ENCODE data around the gene BRI3BP. TPM values are rescaled to one million over a fixed set of nuclear protein-coding genes. Genes with fewer than 3 reads are reported as not detected.

The BRI3BP gene
- total and polyA plus RNA-seq, 9 of the 15 experiments (the other 6 are each of a cell fraction or from before 2014, with no cell fraction given), result 12.3 to 25.0 (median 16.6) TPM

GRCh38 chr12:125015680-125016310, 22.4 kb downstream of the BRI3BP start:
- H3K4me3 ChIP-seq, result no peak overlapping the region
- no peaks in the 10 kb centered on the region for H3K9me3 ChIP-seq (replicated peaks; ENCODE audit: control insufficient read depth, insufficient read depth, low read depth, low read length)
- ATAC-seq (no peak), FAIRE-seq (no peak), DNase-seq (ENCODE audit: extremely low read depth in 1 of 4, low spot score in 3 of 4) (no peak)
- H3K27ac ChIP-seq (ENCODE audit: extremely low read depth, low read depth, low read length), result no peak overlapping the region
- H3K79me2 ChIP-seq (ENCODE audit: control insufficient read depth, insufficient read depth, low read length), result no peaks in the 10 kb centered on the region
- H3K27me3 ChIP-seq (ENCODE audit: control insufficient read depth in 2 of 2, insufficient read depth in 2 of 2, low read length in 2 of 2), result no peaks in the 10 kb centered on the region
- H2AFZ ChIP-seq (ENCODE audit: low read depth, low read length), result no peak overlapping the region
- ChIA-PET POLR2A (interaction anchor here (0.9 kb wide), 1 partner anchor 13 kb away, joined by 4 read pairs; no protein-coding TSS in a partner anchor), CTCF (ENCODE audit: low intra/inter-chr PET ratio) (no interaction called here)
- peaks cover 66% of the 10 kb centered on the region; the same call in 2 of the 3 replicates for H3K36me3 ChIP-seq (ENCODE audit: control insufficient read depth, insufficient read depth, low read length)
- H3K9ac ChIP-seq (ENCODE audit: insufficient read depth in 1 of 2, low read depth in 2 of 2, low read length in 2 of 2), result no peak overlapping the region
- WGBS (ENCODE audit: insufficient coverage, low coverage, missing lambda C conversion rate), result 91% methylated on average over 21 of the region's 24 CpGs
- peaks cover 3% of the 10 kb centered on the region for H3K9me1 ChIP-seq (ENCODE audit: control insufficient read depth, insufficient read depth, low read length)
- in situ Hi-C loops (cut with MboI), result no loop called here
- no peaks in the 10 kb centered on the region for H3K4me1 ChIP-seq (replicated peaks in 1 of 2; ENCODE audit: control insufficient read depth in 2 of 2, insufficient read depth in 2 of 2, low read length in 2 of 2)
- BruUV-seq (replicated peaks), result no TSS peak
- intact Hi-C loops (cut with micrococcal nuclease), result no loop called here
- TF ChIP-seq ZNF384 (IDR thresholded peaks at IDR 0.05; ENCODE audit: low read depth, low read length), result no peak
- no peak overlapping the region for H3K4me2 ChIP-seq (ENCODE audit: insufficient read depth, low read length)
- H4K20me1 ChIP-seq (replicated peaks; ENCODE audit: control insufficient read depth, insufficient read depth, low read length), result 0 out of 2 replicates have a peak, but pooled peaks cover 6% of the 10 kb centered on the region

- in situ Hi-C loops (cut with MboI) (no loop called here), intact Hi-C loops (cut with micrococcal nuclease) (no loop called here)
- Histone ChIP-seq H3K4me2 (ENCODE audit: insufficient read depth, low read length) (no peak overlapping the region), H4K20me1 (replicated peaks; ENCODE audit: control insufficient read depth, insufficient read depth, low read length) (no peaks in the 10 kb centered on the region), H3K27me3 (ENCODE audit: control insufficient read depth in 2 of 2, insufficient read depth in 2 of 2, low read length in 2 of 2) (no peaks in the 10 kb centered on the region), H3K4me3 (no peak overlapping the region), H3K36me3 (ENCODE audit: control insufficient read depth, insufficient read depth, low read length) (peaks cover 62% of the 10 kb centered on the region; the same call in 2 of the 3 replicates), H3K9me3 (replicated peaks; ENCODE audit: control insufficient read depth, insufficient read depth, low read depth, low read length) (no peaks in the 10 kb centered on the region), H3K79me2 (ENCODE audit: control insufficient read depth, insufficient read depth, low read length) (no peaks in the 10 kb centered on the region), H2AFZ (ENCODE audit: low read depth, low read length) (no peak overlapping the region), H3K9me1 (ENCODE audit: control insufficient read depth, insufficient read depth, low read length) (peaks cover 3% of the 10 kb centered on the region), H3K4me1 (replicated peaks in 1 of 2; ENCODE audit: control insufficient read depth in 2 of 2, insufficient read depth in 2 of 2, low read length in 2 of 2) (no peaks in the 10 kb centered on the region), H3K27ac (ENCODE audit: extremely low read depth, low read depth, low read length) (no peak overlapping the region), H3K9ac (ENCODE audit: insufficient read depth in 1 of 2, low read depth in 2 of 2, low read length in 2 of 2) (no peak overlapping the region)
- FAIRE-seq (no peak), ATAC-seq (no peak), DNase-seq (ENCODE audit: extremely low read depth in 1 of 4, low spot score in 3 of 4) (no peak)
- BruUV-seq (replicated peaks), result no TSS peak
- CTCF ChIA-PET (ENCODE audit: low intra/inter-chr PET ratio), result no interaction called here
- 92% methylated on average over 9 of the region's 9 CpGs for WGBS (ENCODE audit: insufficient coverage, low coverage, missing lambda C conversion rate)
- POLR2A ChIA-PET, result no interaction called here
- TF ChIP-seq, protein P1, sequence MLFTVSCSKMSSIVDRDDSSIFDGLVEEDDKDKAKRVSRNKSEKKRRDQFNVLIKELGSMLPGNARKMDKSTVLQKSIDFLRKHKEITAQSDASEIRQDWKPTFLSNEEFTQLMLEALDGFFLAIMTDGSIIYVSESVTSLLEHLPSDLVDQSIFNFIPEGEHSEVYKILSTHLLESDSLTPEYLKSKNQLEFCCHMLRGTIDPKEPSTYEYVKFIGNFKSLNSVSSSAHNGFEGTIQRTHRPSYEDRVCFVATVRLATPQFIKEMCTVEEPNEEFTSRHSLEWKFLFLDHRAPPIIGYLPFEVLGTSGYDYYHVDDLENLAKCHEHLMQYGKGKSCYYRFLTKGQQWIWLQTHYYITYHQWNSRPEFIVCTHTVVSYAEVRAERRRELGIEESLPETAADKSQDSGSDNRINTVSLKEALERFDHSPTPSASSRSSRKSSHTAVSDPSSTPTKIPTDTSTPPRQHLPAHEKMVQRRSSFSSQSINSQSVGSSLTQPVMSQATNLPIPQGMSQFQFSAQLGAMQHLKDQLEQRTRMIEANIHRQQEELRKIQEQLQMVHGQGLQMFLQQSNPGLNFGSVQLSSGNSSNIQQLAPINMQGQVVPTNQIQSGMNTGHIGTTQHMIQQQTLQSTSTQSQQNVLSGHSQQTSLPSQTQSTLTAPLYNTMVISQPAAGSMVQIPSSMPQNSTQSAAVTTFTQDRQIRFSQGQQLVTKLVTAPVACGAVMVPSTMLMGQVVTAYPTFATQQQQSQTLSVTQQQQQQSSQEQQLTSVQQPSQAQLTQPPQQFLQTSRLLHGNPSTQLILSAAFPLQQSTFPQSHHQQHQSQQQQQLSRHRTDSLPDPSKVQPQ (CRISPR knock-in tag; IDR thresholded peaks at IDR 0.05; ENCODE audit: borderline replicate concordance), result no peak
- TF ChIP-seq POLR2B (IDR thresholded peaks at IDR 0.05; ENCODE audit: low read depth, partially characterized antibody) (no peak), ARID4B (CRISPR knock-in tag; IDR thresholded peaks at IDR 0.05) (no peak), SETDB1 (IDR thresholded peaks at IDR 0.05; ENCODE audit: low read length) (no peak), GATAD2A (IDR thresholded peaks at IDR 0.05) (no peak), KDM5B (IDR thresholded peaks at IDR 0.05; ENCODE audit: insufficient replicate concordance, low read depth, low read length) (no peak), DPF2 (IDR thresholded peaks at IDR 0.05) (no peak), NFIX (CRISPR knock-in tag; IDR thresholded peaks at IDR 0.05; ENCODE audit: low read depth) (no peak)
Measured at GRCh38 chr12:125017801-125018200, 24.4 kb downstream of the BRI3BP start.
